Cardiac fibroblast (primary cell): ENCODE results near the gene SUGCT.
A peak's percentile ranks its signal among the peaks of the same experiment; 100 is the strongest.

Source experiments
- DNase-seq, 2 donors: peaks; one replicate each; pipeline versions ENCODE4 v3.0.0 to v3.0.0-alpha.2; 2010; ENCODE audit warnings: low read depth in 2 of 2
- H3K4me3 ChIP-seq, 2 donors: replicated peaks in 1 of 2; 1 replicate in 1 of 2; 2 replicates in 1 of 2; pipeline ENCODE4 v1.5.1; 2011; ENCODE audit warnings: low read depth in 2 of 2, low read length in 2 of 2, mild to moderate bottlenecking in 2 of 2, moderate library complexity in 1 of 2
- CTCF ChIP-seq: IDR thresholded peaks from one replicate; pipeline ENCODE4 v1.5.1; 2011; ENCODE audit warnings: low read depth, mild to moderate bottlenecking, low read length, inconsistent platforms

SUGCT gene

GRCh38 chr7:40733578-40733977 lies 598.8 kb downstream of the SUGCT start:
- no peak for TF ChIP-seq CTCF
- no peak for DNase-seq
- no peak overlapping the region for H3K4me3 ChIP-seq

DNA sequence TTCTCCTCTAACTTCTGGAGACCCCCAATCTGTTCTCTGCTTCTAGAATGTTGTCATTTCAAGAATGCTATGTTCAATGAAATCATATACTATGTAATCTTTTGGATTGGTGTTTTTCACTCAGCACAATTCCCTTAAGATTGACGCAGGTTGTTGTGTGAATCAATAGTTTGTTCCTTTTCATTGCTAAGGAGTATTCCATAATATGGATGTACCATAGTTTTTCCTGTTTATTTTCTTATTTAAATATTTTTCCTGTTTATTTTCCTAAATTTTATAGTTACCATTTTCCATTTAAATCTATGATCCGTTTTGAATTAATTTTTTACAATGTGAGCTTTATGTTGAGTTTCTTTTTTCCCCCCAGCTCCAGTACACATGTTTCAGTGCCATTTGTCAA lies 604.5 kb downstream of the SUGCT start:
- no peak overlapping the region for H3K4me3 ChIP-seq
- no peak for TF ChIP-seq CTCF

DNA sequence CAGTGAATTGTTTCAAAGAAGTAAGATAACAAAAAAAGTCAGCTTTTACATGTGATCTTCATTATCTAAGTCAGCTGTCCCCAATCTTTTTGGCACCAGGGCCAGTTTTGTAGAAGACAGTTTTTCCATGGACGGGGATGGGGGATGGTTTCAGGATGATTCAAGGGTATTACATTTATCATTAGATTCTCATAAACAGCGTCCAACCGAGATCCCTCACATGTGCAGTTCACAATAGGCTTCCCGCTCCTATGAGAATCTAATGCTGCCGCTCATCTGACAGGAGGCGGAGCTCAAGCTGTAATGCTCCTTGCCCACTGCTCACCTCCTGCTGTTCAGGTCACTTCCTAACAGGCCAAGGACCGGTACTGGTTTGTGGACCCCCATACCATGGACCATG lies 607.5 kb downstream of the SUGCT start:
- DNase-seq = no peak
- TF ChIP-seq CTCF = no peak
- H3K4me3 ChIP-seq = no peak overlapping the region

More for the DNA sequence above, 604.5 kb downstream of the SUGCT start:
- no peak for DNase-seq

- no peak overlapping the region for H3K4me3 ChIP-seq
- no peak for TF ChIP-seq CTCF
- DNase-seq = no peak
These were observed 612.2 kb downstream of the SUGCT start for GRCh38 chr7:40746841-40747556.

DNA sequence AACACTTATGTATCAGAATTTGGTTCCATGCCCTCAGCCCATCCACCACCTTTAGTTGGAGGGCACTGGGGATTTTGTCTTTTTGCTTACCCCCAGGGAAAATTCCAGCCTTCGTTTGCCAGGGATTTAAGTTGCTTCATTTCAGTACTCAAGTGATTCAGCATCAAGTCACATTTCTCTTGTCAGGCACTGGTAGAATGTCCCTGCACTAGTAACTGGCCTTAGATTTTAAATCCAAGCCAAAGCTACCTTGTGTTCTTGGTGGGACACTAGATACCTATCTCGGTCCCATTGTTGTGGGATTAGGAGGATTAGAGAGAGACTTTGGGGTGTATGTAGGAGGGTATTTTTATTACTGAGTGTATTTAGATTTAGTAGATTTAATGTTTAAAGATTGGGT lies 613.1 kb downstream of the SUGCT start:
- no peak overlapping the region for H3K4me3 ChIP-seq
- no peak for TF ChIP-seq CTCF
- peak in 1 of 2 donors; percentile 42 for DNase-seq

DNA sequence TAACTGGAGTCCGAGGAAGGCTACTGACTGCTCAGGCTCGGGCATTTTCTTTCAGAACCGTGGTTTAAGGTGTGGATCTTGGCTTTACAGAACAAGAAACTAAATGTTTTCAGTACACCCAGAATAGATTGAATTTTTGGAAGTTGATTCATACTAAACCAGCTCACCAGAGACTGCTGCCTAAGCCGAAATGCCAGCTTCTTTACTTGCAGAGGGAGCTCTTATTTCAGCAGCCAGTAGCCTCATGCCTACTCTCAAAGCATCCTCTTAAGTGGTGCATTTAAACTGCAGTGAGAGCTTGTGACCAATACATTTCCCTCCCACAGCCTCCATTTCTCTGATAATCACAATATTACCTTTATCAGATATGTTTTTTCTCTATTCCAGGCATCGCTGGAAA lies 615.1 kb downstream of the SUGCT start:
- no peak overlapping the region for H3K4me3 ChIP-seq
- DNase-seq = peak in 1 of 2 donors; percentile 31

More for the DNA sequence above, 615.1 kb downstream of the SUGCT start:
- no peak for TF ChIP-seq CTCF
